SK-N-SH treated with all-trans-retinoic acid at 6 μM for 48 hours (cell line): Measurements from ENCODE around the gene CRISPLD2.

Source experiments
- ATAC-seq: fragments of 200-7000 bp; cut with Tn5 transposase; 3 replicates; pipeline ENCODE4 v1.9.1; 2020; ENCODE audit warnings: mild to moderate bottlenecking, moderate library complexity
- ARNTL ChIP-seq: fragments of 450-650 bp; formaldehyde crosslinking; IDR thresholded peaks from 2 replicates; pipeline ENCODE4 v1.5.0; 2020; ENCODE audit warnings: low read depth, mild to moderate bottlenecking, moderate library complexity, borderline replicate concordance
- BACH2 ChIP-seq: fragments of 250-450 bp; sonication (Bioruptor Pico); IDR thresholded peaks from 2 replicates; pipeline ENCODE4 v1.9.0; 2021; ENCODE audit warnings: mild to moderate bottlenecking, borderline replicate concordance
- CREB5 ChIP-seq: fragments of 250-450 bp; sonication (Bioruptor Pico); IDR thresholded peaks from 2 replicates; pipeline ENCODE4 v1.5.1; 2020; ENCODE audit warnings: low read depth, mild to moderate bottlenecking, moderate library complexity
- CSDC2 ChIP-seq: fragments of 250-450 bp; sonication (Bioruptor Pico); IDR thresholded peaks from 2 replicates; pipeline ENCODE4 v1.5.0; 2020; ENCODE audit warnings: mild to moderate bottlenecking, moderate library complexity
- CSRNP3 ChIP-seq: fragments of 250-450 bp; sonication (Bioruptor Pico); IDR thresholded peaks from 2 replicates; pipeline ENCODE4 v1.5.1; 2021; ENCODE audit warnings: mild to moderate bottlenecking, moderate library complexity
- ESRRG ChIP-seq: fragments of 250-450 bp; sonication (Bioruptor Pico); IDR thresholded peaks from 2 replicates; pipeline ENCODE4 v1.6.1; 2021; ENCODE audit warnings: mild to moderate bottlenecking
- GLIS3 ChIP-seq: fragments of 250-450 bp; sonication (Bioruptor Pico); IDR thresholded peaks from 2 replicates; pipeline ENCODE4 v1.5.0; 2020; ENCODE audit warnings: mild to moderate bottlenecking, moderate library complexity
- ISL1 ChIP-seq: fragments of 250-450 bp; sonication (Bioruptor Pico); IDR thresholded peaks from 2 replicates; pipeline ENCODE4 v2.1.2; 2022; ENCODE audit warnings: mild to moderate bottlenecking, moderate library complexity
- PPARA ChIP-seq: fragments of 250-450 bp; sonication (Bioruptor Pico); IDR thresholded peaks from 2 replicates; pipeline ENCODE4 v1.5.0; 2020; ENCODE audit warnings: mild to moderate bottlenecking, borderline replicate concordance
- SNAI2 ChIP-seq: fragments of 250-450 bp; sonication (Bioruptor Pico); IDR thresholded peaks from 2 replicates; pipeline ENCODE4 v1.5.0; 2020; ENCODE audit warnings: mild to moderate bottlenecking, moderate library complexity
- TCF4 ChIP-seq: fragments of 250-450 bp; sonication (Bioruptor Pico); IDR thresholded peaks from 2 replicates; pipeline ENCODE4 v1.8.0; 2021; ENCODE audit warnings: mild to moderate bottlenecking, moderate library complexity, borderline replicate concordance
- TOX ChIP-seq: fragments of 250-450 bp; sonication (Bioruptor Pico); IDR thresholded peaks from 2 replicates; pipeline ENCODE4 v1.8.0; 2021; ENCODE audit warnings: mild to moderate bottlenecking, moderate library complexity, borderline replicate concordance
- ZC3H10 ChIP-seq: fragments of 250-450 bp; sonication (Bioruptor Pico); IDR thresholded peaks from 2 replicates; pipeline ENCODE4 v1.5.1; 2021; ENCODE audit warnings: mild to moderate bottlenecking, moderate library complexity
- ZFP30 ChIP-seq: fragments of 450-650 bp; formaldehyde crosslinking; IDR thresholded peaks from 2 replicates; pipeline ENCODE4 v1.5.0; 2022; ENCODE audit warnings: mild to moderate bottlenecking, moderate library complexity
- ZNF565 ChIP-seq: fragments of 450-650 bp; formaldehyde crosslinking; conservative IDR thresholded peaks from 2 replicates; pipeline ENCODE4 v1.5.0; 2020; ENCODE audit warnings: low read depth, mild to moderate bottlenecking, moderate library complexity
- ZNF70 ChIP-seq: fragments of 450-650 bp; formaldehyde crosslinking; IDR thresholded peaks from 2 replicates; pipeline ENCODE4 v1.5.0; 2020; ENCODE audit warnings: mild to moderate bottlenecking, moderate library complexity
- TF ChIP-seq, protein P1 (sequence below): fragments of 250-450 bp; sonication (Bioruptor Pico); IDR thresholded peaks from 2 replicates; pipeline ENCODE4 v1.8.0; 2021; ENCODE audit warnings: low read depth, mild to moderate bottlenecking, moderate library complexity, borderline replicate concordance

Gene CRISPLD2

GRCh38 chr16:84791501-84791900 lies 28.3 kb upstream of the CRISPLD2 start:
- TF ChIP-seq ZNF565 (no peak), ZFP30 (CRISPR knock-in tag) (no peak), BACH2 (no peak), ZNF70 (CRISPR knock-in tag) (no peak), CREB5 (CRISPR knock-in tag) (no peak)
- ATAC-seq = no peak

DNA sequence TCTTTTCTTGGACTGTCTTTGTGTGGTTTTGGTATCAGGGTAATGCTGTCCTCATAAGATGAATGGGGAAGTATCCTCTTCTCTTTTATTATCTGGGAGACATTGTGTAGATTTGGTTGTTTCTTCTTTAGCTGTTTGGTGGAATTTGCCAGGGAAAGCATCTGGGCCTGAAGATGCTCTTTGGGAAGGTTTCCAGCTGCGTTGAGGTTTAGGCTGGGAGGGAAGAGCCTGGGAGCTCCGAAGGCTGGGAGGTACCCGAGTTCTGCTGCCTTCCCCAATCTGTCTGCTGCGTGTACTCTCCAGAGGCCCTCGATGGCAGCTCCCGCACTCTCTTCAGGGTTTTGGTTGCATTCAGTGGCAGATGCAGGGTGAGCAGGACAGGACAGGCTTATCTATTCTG lies 25.6 kb upstream of the CRISPLD2 start:
- no peak for ATAC-seq

DNA sequence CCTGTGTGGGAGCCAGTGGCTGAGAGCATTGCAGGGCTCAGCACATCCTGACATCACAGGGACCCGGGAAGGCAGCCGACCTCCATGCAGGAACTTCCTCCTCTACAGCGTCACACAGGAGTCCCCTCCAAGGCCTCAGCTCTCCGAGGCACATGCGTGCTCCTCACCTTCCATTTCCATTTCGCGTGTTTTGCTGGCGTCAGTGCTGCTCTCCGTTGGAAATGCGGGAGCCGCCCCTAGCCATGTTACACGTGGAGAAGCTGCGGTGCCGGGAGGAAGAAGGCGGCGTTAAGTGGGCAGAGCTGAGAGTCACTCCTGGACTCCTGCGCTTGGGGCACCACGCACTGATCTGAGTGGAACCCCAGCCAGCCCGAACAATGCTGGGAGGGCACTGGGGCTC lies 25.2 kb upstream of the CRISPLD2 start:
- no peak for ATAC-seq

More for the DNA sequence above, 25.6 kb upstream of the CRISPLD2 start:
- TF ChIP-seq ISL1 (no peak), TCF4 (CRISPR knock-in tag) (no peak), ZFP30 (CRISPR knock-in tag) (no peak), ARNTL (CRISPR knock-in tag) (no peak), TOX (CRISPR knock-in tag) (no peak), ESRRG (CRISPR knock-in tag) (no peak), PPARA (CRISPR knock-in tag) (no peak), CSRNP3 (CRISPR knock-in tag) (no peak), SNAI2 (CRISPR knock-in tag) (no peak), CREB5 (CRISPR knock-in tag) (no peak), GLIS3 (no peak), ZNF565 (no peak)
- TF ChIP-seq, protein P1, sequence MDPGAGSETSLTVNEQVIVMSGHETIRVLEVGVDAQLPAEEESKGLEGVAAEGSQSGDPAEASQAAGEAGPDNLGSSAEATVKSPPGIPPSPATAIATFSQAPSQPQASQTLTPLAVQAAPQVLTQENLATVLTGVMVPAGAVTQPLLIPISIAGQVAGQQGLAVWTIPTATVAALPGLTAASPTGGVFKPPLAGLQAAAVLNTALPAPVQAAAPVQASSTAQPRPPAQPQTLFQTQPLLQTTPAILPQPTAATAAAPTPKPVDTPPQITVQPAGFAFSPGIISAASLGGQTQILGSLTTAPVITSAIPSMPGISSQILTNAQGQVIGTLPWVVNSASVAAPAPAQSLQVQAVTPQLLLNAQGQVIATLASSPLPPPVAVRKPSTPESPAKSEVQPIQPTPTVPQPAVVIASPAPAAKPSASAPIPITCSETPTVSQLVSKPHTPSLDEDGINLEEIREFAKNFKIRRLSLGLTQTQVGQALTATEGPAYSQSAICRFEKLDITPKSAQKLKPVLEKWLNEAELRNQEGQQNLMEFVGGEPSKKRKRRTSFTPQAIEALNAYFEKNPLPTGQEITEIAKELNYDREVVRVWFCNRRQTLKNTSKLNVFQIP = no peak

More for the DNA sequence above, 25.2 kb upstream of the CRISPLD2 start:
- TF ChIP-seq CSDC2 (CRISPR knock-in tag) (no peak), BACH2 (no peak), GLIS3 (no peak), CREB5 (CRISPR knock-in tag) (no peak), PPARA (CRISPR knock-in tag) (no peak), ZC3H10 (no peak), ESRRG (CRISPR knock-in tag) (no peak), CSRNP3 (CRISPR knock-in tag) (no peak), ISL1 (no peak)
- TF ChIP-seq, all 23 proteins: peak for 0
